ENCODE measurements around the gene EPB41.

DNA sequence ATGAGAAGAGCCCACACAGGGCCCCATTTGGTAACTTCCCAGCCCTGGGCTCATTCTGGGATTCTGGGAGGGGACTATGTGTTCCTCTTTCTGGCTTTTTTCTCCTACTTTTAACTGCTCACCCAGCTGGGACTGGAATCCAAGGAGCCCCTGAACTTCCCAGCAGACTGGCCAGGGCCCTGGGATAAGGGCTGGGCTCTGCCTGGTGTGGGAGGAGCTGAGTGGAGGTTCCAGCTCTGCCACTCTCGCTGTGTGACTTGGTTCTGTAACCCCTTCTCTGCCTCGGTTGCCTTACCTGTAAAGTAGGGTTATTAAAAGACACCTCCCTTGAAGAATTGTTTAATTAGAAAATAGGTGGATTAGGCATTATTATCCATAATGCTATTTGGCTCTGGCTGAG, 19.6 kb upstream of the EPB41 start:
- TF ChIP-seq, protein P1, sequence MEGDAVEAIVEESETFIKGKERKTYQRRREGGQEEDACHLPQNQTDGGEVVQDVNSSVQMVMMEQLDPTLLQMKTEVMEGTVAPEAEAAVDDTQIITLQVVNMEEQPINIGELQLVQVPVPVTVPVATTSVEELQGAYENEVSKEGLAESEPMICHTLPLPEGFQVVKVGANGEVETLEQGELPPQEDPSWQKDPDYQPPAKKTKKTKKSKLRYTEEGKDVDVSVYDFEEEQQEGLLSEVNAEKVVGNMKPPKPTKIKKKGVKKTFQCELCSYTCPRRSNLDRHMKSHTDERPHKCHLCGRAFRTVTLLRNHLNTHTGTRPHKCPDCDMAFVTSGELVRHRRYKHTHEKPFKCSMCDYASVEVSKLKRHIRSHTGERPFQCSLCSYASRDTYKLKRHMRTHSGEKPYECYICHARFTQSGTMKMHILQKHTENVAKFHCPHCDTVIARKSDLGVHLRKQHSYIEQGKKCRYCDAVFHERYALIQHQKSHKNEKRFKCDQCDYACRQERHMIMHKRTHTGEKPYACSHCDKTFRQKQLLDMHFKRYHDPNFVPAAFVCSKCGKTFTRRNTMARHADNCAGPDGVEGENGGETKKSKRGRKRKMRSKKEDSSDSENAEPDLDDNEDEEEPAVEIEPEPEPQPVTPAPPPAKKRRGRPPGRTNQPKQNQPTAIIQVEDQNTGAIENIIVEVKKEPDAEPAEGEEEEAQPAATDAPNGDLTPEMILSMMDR (IDR thresholded peaks at IDR 0.05; ENCODE audit: control extremely low read depth in 1 of 3, insufficient read depth in 1 of 3, low read depth in 1 of 3, low read length in 3 of 3), result no peak
- TF ChIP-seq GABPA (IDR thresholded peaks at IDR 0.05; ENCODE audit: borderline replicate concordance, insufficient read depth, low read length), result no peak
